ENCODE data around the gene SPTBN1.

DNA sequence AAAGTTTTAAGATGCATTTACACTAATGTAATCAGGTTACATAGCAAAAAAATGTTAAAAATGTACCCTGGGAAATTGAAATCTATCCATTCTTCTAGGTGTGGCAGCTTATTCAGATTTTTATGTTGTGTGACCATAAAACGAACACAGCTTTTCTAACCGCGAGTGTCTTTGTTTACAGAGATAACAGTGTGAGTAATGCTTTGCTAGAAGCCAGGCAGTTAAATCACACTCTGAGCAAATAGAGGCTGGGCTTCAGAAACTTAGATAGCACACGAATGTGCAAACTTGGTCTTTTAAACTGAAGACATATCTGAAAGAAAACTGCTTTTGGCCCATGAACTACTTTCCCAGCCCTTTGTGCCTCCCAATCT lies 116.1 kb downstream of the SPTBN1 start:
- TF ChIP-seq FOXJ3 (CRISPR knock-in tag; IDR thresholded peaks at IDR 0.05; ENCODE audit: borderline replicate concordance), result no peak
- TF ChIP-seq, protein P1, sequence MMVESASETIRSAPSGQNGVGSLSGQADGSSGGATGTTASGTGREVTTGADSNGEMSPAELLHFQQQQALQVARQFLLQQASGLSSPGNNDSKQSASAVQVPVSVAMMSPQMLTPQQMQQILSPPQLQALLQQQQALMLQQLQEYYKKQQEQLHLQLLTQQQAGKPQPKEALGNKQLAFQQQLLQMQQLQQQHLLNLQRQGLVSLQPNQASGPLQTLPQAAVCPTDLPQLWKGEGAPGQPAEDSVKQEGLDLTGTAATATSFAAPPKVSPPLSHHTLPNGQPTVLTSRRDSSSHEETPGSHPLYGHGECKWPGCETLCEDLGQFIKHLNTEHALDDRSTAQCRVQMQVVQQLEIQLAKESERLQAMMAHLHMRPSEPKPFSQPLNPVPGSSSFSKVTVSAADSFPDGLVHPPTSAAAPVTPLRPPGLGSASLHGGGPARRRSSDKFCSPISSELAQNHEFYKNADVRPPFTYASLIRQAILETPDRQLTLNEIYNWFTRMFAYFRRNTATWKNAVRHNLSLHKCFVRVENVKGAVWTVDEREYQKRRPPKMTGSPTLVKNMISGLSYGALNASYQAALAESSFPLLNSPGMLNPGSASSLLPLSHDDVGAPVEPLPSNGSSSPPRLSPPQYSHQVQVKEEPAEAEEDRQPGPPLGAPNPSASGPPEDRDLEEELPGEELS (CRISPR knock-in tag; IDR thresholded peaks at IDR 0.05), result no peak
- TF ChIP-seq CTCF (IDR thresholded peaks at IDR 0.05), result no peak
- no peak for TF ChIP-seq SP1 (CRISPR knock-in tag; conservative IDR thresholded peaks at IDR 0.05)
- no peak for TF ChIP-seq JUN (CRISPR knock-in tag; IDR thresholded peaks at IDR 0.05)
- TF ChIP-seq MYBL2 (CRISPR knock-in tag; IDR thresholded peaks at IDR 0.05), result no peak
- TF ChIP-seq MAX (CRISPR knock-in tag; IDR thresholded peaks at IDR 0.05), result no peak
- TF ChIP-seq ZBTB21 (CRISPR knock-in tag; IDR thresholded peaks at IDR 0.05; ENCODE audit: borderline replicate concordance), result no peak
- no peak for TF ChIP-seq IRF1 (CRISPR knock-in tag; IDR thresholded peaks at IDR 0.05)
- TF ChIP-seq RORB (CRISPR knock-in tag; IDR thresholded peaks at IDR 0.05), result no peak

All from WTC11 (cell line).